IPS-11a (cell line): ENCODE results near the gene SIGLEC9.

Source experiments
- H3K4me3 ChIP-seq: one replicate; pipeline ENCODE4 v1.5.1; 2013; ENCODE audit warnings: low read depth, low read length, control low read depth

Gene SIGLEC9

DNA sequence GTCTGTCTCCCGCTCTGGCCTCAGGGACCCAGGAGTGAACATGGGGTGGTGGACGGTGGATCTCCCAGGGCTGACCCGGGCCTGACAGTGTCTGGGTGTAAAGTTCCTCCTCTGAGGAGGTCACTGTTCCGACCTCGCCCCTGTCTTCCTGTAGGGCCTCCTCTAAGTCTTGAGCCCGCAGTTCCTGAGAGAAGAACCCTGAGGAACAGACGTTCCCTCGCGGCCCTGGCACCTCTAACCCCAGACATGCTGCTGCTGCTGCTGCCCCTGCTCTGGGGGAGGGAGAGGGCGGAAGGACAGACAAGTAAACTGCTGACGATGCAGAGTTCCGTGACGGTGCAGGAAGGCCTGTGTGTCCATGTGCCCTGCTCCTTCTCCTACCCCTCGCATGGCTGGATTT is at the start of gene SIGLEC9:
Gene SIGLEC9, plus strand, starts transcription at position 178 of the 400 bp plus-strand sequence. Its CDS starts 69 bp downstream, at position 247.
- no peak within 1 kb of the TSS for H3K4me3 ChIP-seq

GRCh38 chr19:51075998-51076397 is 48.7 kb upstream of the SIGLEC9 start:
- H3K4me3 ChIP-seq, result no peak overlapping the region

DNA sequence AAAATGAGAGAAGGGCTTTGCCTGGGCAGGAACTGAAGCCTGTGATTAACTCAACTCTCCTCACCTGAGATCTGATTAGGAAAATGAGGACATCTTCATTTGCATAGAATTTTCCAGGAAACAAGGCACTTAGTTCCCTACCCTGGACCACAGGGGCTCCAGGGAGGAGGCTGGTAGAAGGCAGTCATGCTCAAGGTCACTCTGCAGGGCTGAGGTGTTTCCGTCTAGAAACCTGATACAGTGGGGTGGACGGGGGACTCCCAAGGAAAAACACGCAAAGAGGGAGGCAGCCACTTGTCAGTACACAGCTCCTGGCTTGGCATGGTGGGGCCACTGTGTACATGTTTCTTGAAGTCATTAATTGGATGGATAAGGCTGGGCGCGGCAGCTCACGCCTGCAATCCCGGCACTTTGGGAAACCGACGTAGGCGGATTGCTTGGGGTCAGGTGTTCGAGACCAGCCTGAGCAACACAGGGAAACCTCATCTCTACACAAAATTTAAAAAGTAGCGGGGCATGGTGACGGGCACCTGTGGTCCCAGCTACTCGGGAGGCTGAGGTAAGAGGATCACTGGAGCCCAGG is 48.0 kb upstream of the SIGLEC9 start:
- H3K4me3 ChIP-seq, result no peak overlapping the region

DNA sequence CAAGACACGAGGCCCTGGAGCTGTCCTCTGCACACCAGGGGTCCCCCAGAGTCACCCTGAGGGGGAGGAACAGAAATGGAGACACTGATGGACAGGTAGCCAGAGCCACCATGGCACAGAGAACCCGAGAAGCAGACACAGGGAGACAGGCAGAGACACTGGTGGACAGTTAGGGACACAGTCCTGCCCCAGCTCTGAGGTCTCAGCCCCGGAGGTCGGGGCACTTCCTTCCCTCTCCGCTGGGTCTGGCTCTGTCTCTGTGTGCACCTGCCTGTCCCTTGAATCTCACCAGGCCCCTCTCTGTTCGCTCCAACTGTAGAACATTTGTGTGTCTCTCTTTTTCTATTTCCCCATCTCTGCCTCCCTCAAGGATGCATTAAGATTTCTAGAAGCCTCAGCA is 46.6 kb upstream of the SIGLEC9 start:
- H3K4me3 ChIP-seq, result no peak overlapping the region

DNA sequence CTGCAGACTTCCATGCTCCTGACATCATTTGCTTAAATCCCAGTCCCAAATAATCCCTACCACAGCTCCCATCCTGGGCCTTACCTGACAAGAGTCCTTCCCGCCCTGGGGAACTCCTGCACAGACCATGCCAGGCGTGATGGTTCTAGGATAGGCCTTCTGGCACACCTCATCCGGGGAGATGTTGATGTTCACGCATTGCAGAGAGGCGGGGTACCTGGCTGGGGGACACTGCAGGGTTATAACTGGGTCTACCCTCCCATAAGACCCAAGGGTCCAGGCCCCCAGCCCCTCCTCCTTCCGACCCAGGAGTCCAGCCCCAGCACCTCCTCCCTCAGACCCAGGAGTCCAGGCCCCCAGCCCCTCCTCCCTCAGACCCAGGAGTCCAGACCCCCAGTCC is 46.0 kb upstream of the SIGLEC9 start:
- H3K4me3 ChIP-seq, result no peak overlapping the region

- H3K4me3 ChIP-seq, result no peak overlapping the region
These were observed 45.1 kb upstream of the SIGLEC9 start for GRCh38 chr19:51079481-51080110.

DNA sequence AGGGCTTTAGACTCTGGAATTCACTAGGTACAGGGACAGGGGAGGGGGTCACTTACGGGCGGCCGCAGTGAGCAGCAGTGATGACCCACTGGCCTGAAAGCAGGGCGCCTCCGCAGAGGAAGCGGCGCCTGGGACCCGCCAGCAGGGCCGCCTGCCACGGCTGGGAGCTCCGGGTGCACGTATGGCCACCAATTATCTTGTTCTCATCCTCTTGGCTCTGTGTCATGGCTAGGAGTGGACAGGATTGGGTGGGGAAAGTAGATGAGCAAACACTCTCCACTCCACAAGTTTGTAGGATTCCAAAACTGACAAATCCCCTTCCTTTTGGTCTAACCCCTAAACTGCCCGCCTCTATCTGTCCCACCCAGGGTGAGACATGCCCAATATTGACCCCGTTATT is 43.2 kb upstream of the SIGLEC9 start:
- H3K4me3 ChIP-seq, result no peak overlapping the region

DNA sequence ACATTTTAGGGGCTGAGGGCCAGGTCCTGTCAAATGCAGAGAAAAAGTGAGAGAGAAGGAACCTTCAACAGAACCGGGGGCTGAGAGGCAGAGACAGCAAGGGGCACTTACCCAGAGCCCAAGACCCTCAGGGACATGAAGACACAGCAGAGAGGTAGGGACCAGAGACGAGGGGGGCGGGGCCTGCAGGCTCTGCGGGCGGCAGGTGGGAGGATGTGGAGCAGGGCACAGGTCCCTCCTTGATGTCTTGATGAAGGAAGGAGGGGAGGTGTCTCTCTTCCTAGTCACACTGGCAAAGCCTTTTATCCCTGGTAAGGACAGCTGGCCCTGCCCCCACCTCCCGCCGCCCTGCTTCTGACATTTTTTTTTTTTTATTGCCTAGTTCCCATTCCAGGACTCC is 42.1 kb upstream of the SIGLEC9 start, which contains the start of gene KLK14:
Gene KLK14, minus strand, starts transcription at position 277 of the 400 bp plus-strand sequence. Its CDS starts 273 bp downstream, at position 4.
- H3K4me3 ChIP-seq, result no peak within 1 kb of the TSS

- no peak overlapping the region for H3K4me3 ChIP-seq
These were observed 41.5 kb upstream of the SIGLEC9 start for GRCh38 chr19:51083181-51083580.

GRCh38 chr19:51083783-51084182 is 40.9 kb upstream of the SIGLEC9 start:
- no peak overlapping the region for H3K4me3 ChIP-seq

DNA sequence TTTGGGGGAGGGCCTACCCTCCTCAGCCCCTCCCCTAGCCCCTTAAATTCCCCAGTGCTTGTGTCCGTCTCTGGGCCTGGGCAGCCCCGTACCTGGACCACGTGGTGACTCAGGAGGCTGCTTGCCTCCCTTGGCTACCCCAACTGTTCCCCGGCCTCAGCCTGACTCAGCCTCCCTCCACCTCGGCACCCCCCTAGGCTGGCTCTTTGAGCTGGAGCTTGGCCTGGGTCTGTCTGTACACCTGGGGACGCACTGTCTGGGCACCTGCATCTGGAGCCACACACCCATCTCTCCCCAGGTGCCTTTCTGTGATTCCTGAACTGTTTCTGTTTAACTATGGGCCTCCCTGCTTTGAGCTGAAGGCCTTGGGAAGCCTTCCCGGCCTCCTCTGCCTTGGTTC is 40.2 kb upstream of the SIGLEC9 start:
- no peak overlapping the region for H3K4me3 ChIP-seq

GRCh38 chr19:51086153-51086850 is 38.4 kb upstream of the SIGLEC9 start:
- H3K4me3 ChIP-seq, result no peak overlapping the region

GRCh38 chr19:51089786-51090185 is 34.9 kb upstream of the SIGLEC9 start:
- no peak overlapping the region for H3K4me3 ChIP-seq

DNA sequence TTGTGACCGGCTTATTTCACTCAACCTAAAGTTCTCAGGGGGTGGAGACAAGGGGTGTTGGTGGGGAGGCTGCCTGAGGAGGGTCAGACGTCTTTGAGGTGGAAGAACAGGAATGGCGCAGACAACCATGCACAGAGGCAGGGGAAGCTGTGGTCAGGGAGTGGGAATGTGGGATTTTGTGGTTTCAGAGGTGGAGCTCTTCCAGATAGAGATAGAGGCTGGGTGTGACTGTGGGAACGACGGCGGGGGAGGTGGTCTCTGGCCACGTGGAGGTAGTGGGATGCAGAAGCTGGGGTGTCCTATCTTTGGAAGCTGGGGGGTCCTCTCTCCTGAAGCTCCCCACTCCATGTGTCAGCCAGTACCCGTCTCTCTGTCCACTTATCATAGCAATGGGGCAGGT is 34.2 kb upstream of the SIGLEC9 start:
- H3K4me3 ChIP-seq, result no peak overlapping the region

DNA sequence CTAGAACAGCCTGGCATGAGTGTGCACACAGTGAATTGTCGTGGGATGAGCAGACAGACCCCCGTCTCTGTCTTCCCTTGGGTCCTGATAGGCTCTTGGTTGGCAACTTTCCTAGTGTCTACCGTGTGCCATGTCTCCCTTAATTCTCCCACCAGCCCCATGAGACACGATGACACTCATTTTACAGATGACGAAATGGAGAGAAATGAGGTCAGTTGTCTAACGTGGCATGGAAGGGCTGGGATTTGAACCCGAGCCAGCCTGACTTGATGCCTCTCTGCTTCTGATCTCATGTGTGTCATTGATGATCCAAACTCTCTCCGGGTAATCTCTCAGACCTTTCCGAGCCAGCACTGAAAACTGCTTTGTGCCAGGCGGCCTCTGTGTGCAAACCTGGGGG is 33.6 kb upstream of the SIGLEC9 start:
- no peak overlapping the region for H3K4me3 ChIP-seq

DNA sequence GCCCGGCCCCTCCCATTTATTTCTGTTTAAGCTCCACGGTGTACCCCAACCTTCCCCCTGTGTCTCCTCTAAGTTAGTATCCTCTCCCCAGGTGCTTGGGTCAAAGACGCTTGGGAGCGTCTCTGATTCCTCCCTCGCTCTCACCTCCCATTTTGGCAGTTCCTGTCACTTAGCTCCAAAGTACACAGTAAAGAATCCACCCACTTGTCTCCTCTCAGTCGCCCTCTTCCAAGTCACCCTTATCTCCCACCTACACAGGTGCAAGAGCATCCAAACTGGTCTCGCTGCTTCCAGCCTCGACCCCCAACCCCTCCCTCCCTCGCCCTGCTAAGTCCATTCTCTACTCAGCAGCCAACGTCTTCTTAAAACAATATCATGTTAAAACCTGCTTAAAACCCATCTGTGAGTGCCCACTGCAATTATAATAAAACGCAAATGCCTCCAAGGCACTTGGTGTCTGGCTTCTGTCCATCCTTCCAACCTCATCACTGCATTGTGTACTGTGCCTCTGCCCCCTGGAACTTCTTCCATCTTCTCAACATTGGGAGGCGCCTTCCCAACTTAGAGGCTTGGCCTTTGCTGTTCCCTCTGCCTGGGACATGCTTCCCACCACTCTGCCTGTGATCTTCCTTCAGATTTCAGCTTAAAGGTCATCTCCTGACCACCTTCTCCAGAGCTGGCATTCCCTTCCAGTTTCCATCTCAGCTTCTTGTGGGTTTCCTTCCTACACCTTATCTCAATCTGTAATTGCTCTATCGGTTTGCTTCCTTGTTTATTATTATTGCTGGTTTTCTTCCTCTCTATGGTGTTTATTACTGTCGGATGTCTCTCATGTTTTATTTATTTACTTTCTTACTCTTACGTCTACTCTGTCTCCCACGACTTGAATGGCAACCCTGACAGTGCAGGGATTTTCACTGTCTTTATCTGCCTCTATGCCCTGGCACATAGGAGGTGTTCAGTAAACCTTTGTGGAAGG is 32.5 kb upstream of the SIGLEC9 start:
- H3K4me3 ChIP-seq, result no peak overlapping the region

- no peak overlapping the region for H3K4me3 ChIP-seq
These were observed 31.6 kb upstream of the SIGLEC9 start for GRCh38 chr19:51093101-51093500.

GRCh38 chr19:51093510-51094345 is 31.0 kb upstream of the SIGLEC9 start:
- no peak overlapping the region for H3K4me3 ChIP-seq

DNA sequence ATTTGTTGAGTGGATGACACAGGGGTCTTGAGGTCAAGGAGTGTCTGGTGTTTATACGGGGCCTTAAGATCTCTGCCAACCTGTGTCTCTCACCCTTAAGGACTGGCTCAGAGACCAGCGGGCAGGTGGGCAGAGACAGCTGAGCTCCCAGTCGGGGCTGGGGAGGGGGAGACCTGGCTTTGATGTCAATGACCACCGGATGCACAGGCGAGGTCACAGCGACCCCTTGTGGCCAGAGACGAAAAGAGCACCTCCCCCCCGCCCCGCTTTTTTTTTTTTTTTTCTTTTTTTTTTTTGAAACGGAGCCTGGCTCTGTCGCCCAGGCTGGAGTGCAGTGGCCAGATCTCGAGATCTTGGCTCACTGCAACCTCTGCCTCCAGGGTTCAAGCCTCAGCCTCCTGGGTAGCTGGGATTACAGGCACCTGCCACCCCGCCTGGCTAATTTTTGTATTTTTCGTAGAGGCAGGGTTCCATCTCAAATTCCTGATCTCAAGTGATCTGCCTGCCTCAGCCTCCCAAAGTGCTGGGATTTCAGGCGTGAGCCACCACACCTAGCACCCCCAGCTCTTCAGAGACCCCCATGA is 29.9 kb upstream of the SIGLEC9 start:
- no peak overlapping the region for H3K4me3 ChIP-seq
